G401 (cell line): ENCODE results near the gene MRPL3. TPM values are rescaled to one million over a fixed set of nuclear protein-coding genes. Genes with fewer than 3 reads are reported as not detected.
"Not testable (repeated sequence)": the region's sequence is repeated elsewhere in the genome, so short reads cannot be mapped to it uniquely, and the experiment has no call there.

Experiments used
- DNase-seq: peaks from one replicate; pipeline ENCODE4 v3.0.0-alpha.2; 2015; ENCODE audit warnings: low spot score
- in situ Hi-C: cut with HindIII; loops from 2 replicates; pipeline ENCODE4 v1.10.0; 2016; ENCODE audit warnings: low sequenced_read_pairs, mixed read lengths
- total RNA-seq: library from RNA; depleted of rRNA; stranded (reverse); fragments of >200 nt; shearing (Covaris generic); gene quantifications from 2 replicates; pipeline ENCODE4 v1.2.3, GENCODE V29; 2014

MRPL3 gene
- total RNA-seq, 1 experiment from 2014 or later: 293 TPM

GRCh38 chr3:131505421-131505820 is 2.6 kb upstream of the MRPL3 start:
- in situ Hi-C loops: no loop called here
- DNase-seq: no peak

- no peak for DNase-seq
- in situ Hi-C loops: no loop called here
Measured at GRCh38 chr3:131503320-131503635, 507 bp upstream of the MRPL3 start.

- no peak for DNase-seq
- in situ Hi-C loops: no loop called here
Measured at GRCh38 chr3:131501949-131502348, 822 bp downstream of the MRPL3 start.

GRCh38 chr3:131494706-131495105 is 8.1 kb downstream of the MRPL3 start:
- in situ Hi-C loops: no loop called here
- no peak for DNase-seq

GRCh38 chr3:131491775-131492174 is 11.0 kb downstream of the MRPL3 start:
- in situ Hi-C loops: no loop called here
- no peak for DNase-seq

- in situ Hi-C loops: no loop called here
- no peak for DNase-seq
Measured at GRCh38 chr3:131491084-131491483, 11.7 kb downstream of the MRPL3 start.

GRCh38 chr3:131486545-131486944 is 16.2 kb downstream of the MRPL3 start:
- in situ Hi-C loops, DNase-seq: not testable (repeated sequence)

- no peak for DNase-seq
- in situ Hi-C loops: no loop called here
Measured at GRCh38 chr3:131485119-131485518, 17.7 kb downstream of the MRPL3 start.

- in situ Hi-C loops: no loop called here
- DNase-seq: no peak
Measured at GRCh38 chr3:131484496-131485111, 18.2 kb downstream of the MRPL3 start.

GRCh38 chr3:131480116-131480515 is 22.7 kb downstream of the MRPL3 start:
- DNase-seq: no peak
- in situ Hi-C loops: no loop called here

GRCh38 chr3:131477813-131478212 is 25.0 kb downstream of the MRPL3 start:
- DNase-seq: no peak
- in situ Hi-C loops: no loop called here

GRCh38 chr3:131474115-131474514 is 28.7 kb downstream of the MRPL3 start:
- in situ Hi-C loops: no loop called here
- no peak for DNase-seq

- in situ Hi-C loops: no loop called here
Measured at GRCh38 chr3:131470377-131470776, 32.4 kb downstream of the MRPL3 start.

GRCh38 chr3:131458653-131459052 is 44.1 kb downstream of the MRPL3 start:
- in situ Hi-C loops: no loop called here
- DNase-seq: no peak

More at GRCh38 chr3:131470377-131470776, 32.4 kb downstream of the MRPL3 start:
- no peak for DNase-seq

GRCh38 chr3:131457220-131457619 is 45.6 kb downstream of the MRPL3 start:
- in situ Hi-C loops: no loop called here

GRCh38 chr3:131454501-131454900 is 48.3 kb downstream of the MRPL3 start:
- no peak for DNase-seq
- in situ Hi-C loops: no loop called here

More at GRCh38 chr3:131457220-131457619, 45.6 kb downstream of the MRPL3 start:
- no peak for DNase-seq

GRCh38 chr3:131453533-131453932 is 49.2 kb downstream of the MRPL3 start:
- DNase-seq: no peak
- in situ Hi-C loops: no loop called here

- no peak for DNase-seq
- in situ Hi-C loops: no loop called here
Measured at GRCh38 chr3:131447349-131447748, 55.4 kb downstream of the MRPL3 start.

- no peak for DNase-seq
- in situ Hi-C loops: no loop called here
Measured at GRCh38 chr3:131444180-131444579, 58.6 kb downstream of the MRPL3 start.

- DNase-seq: no peak
- in situ Hi-C loops: no loop called here
Measured at GRCh38 chr3:131439084-131439483, 63.7 kb downstream of the MRPL3 start.

GRCh38 chr3:131435000-131435399 is 67.8 kb downstream of the MRPL3 start:
- DNase-seq: no peak
- in situ Hi-C loops: no loop called here

GRCh38 chr3:131432441-131432840 is 70.3 kb downstream of the MRPL3 start:
- in situ Hi-C loops: no loop called here
- no peak for DNase-seq
